ENCODE results near the gene TACO1.

The TACO1 gene

DNA sequence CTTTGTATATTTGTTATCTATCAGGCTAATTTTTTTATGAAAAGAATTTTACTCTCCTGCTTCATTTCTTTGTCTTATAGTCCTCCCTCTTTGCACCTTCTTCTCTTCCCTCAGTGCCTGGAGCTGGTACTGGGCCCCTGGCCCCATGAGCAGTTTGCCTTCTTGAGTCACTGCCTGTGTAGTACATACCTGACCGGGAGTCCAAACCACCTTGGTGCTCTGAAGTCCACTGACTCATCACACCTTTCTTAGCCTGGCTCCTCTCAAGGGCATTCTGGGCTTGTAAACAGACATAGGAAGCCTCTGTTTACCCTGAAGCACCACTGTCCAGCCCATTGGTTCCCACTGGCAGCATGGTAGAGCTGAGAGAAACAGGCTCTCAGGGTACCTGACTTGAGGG lies 11.0 kb upstream of the TACO1 start:
- no peak overlapping the region for H3K4me3 ChIP-seq (ENCODE audit: low read depth, low read length)
- DNase-seq (ENCODE audit: low read depth): no peak
- TF ChIP-seq POLR2A (IDR thresholded peaks at IDR 0.05; ENCODE audit: extremely low read depth, insufficient read length) (no peak), MYC (IDR thresholded peaks at IDR 0.05; ENCODE audit: low read depth, low read length) (no peak)
- TF ChIP-seq, protein P1, sequence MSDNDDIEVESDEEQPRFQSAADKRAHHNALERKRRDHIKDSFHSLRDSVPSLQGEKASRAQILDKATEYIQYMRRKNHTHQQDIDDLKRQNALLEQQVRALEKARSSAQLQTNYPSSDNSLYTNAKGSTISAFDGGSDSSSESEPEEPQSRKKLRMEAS (IDR thresholded peaks at IDR 0.05; ENCODE audit: low read depth, low read length): no peak
- TF ChIP-seq, protein P2, sequence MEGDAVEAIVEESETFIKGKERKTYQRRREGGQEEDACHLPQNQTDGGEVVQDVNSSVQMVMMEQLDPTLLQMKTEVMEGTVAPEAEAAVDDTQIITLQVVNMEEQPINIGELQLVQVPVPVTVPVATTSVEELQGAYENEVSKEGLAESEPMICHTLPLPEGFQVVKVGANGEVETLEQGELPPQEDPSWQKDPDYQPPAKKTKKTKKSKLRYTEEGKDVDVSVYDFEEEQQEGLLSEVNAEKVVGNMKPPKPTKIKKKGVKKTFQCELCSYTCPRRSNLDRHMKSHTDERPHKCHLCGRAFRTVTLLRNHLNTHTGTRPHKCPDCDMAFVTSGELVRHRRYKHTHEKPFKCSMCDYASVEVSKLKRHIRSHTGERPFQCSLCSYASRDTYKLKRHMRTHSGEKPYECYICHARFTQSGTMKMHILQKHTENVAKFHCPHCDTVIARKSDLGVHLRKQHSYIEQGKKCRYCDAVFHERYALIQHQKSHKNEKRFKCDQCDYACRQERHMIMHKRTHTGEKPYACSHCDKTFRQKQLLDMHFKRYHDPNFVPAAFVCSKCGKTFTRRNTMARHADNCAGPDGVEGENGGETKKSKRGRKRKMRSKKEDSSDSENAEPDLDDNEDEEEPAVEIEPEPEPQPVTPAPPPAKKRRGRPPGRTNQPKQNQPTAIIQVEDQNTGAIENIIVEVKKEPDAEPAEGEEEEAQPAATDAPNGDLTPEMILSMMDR (IDR thresholded peaks at IDR 0.05; ENCODE audit: low read depth, low read length): no peak

DNA sequence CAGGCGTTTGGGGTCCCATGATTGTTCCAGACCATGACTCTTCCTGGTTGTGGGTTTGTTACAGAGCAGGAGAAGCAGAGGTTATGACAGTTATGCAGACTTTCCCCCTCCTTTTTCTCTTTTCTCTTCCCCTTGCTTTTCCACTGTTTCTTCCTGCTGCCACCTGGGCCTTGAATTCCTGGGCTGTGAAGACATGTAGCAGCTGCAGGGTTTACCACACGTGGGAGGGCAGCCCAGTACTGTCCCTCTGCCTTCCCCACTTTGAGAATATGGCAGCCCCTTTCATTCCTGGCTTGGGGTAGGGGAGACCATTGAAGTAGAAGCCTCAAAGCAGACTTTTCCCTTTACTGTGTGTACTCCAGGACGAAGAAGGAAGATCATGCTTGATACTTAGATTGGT lies 7.9 kb upstream of the TACO1 start:
- H3K4me3 ChIP-seq (ENCODE audit: low read depth, low read length): no peak overlapping the region
- no peak for DNase-seq (ENCODE audit: low read depth)
- TF ChIP-seq, protein P1 (IDR thresholded peaks at IDR 0.05; ENCODE audit: low read depth, low read length): no peak
- TF ChIP-seq MYC (IDR thresholded peaks at IDR 0.05; ENCODE audit: low read depth, low read length) (no peak), POLR2A (IDR thresholded peaks at IDR 0.05; ENCODE audit: extremely low read depth, insufficient read length) (no peak)
- TF ChIP-seq, protein P2 (IDR thresholded peaks at IDR 0.05; ENCODE audit: low read depth, low read length): no peak

DNA sequence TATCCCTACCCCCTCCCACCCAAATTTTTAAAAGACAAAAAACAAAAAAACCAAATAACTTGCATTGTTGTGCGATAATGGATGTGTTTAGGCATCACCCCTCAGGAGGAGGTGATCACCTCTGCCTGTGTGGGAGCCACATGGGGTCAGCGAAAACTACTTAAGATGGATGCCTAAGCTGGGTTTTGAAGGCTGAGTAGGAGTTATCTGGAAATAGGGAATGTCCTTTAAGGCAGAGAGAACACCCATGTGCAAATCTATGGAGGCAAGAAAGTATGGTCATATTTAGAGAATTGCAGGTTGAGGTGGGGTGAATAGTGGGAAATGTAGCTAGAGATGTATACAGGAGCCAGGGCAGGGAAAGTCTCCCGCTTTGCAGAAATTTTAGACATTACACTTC lies 5.6 kb upstream of the TACO1 start:
- no peak overlapping the region for H3K4me3 ChIP-seq (ENCODE audit: low read depth, low read length)
- TF ChIP-seq, protein P2 (IDR thresholded peaks at IDR 0.05; ENCODE audit: low read depth, low read length): no peak
- DNase-seq (ENCODE audit: low read depth): no peak

DNA sequence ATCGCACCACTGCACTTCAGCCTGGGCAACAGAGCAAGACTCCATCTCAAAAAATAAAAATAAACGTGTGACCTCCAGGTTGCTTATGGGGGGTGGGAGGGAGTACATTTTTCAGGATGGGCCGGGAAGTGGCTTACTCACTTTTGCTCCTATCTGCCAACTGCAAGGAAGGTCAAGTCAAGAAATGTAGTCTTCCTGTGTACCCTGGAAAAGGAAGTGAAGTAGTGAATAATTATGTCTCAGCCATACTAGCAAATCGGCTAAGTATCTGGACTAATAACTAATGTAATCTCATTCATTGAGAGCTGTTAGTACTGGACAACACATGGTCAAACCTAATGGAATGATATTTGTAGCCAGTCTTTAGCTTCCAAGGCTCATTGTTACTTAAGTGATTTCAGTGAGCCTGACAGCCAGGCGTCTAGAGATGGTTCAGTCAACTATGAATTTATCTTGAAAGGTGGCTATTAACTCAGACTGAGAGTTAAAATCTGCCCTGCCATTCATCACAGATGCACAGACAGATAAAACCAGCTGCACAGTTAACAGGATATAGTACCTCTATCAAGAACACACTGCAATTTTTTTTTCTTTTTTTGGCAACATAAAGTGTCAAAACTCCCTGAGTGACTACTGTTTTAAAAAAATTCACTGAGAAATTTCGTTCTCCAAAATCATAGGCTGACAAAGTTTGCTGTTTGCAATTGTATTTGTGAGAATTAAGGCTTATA lies 3.7 kb upstream of the TACO1 start:
- no peak overlapping the region for H3K4me3 ChIP-seq (ENCODE audit: low read depth, low read length)
- no peak for TF ChIP-seq POLR2A (IDR thresholded peaks at IDR 0.05; ENCODE audit: extremely low read depth, insufficient read length)
- no peak for TF ChIP-seq MYC (IDR thresholded peaks at IDR 0.05; ENCODE audit: low read depth, low read length)
- DNase-seq (ENCODE audit: low read depth): no peak

DNA sequence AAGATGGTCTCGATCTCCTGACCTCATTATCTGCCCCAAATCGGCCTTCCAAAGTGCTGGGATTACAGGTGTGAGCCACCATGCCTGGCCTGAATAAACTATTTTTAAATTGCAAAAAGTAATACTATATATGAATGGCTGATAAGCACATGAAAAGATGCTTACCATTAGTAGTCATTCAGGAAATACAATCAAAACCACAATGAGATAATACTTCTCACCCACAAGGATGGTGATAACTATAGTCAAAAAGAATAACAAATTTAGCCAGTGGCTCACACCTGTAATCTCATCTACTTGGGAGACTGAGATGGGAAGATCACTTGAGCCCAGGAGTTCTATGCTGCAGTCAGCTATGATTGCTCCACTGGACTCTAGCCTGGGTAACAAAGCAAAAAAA lies 2.4 kb upstream of the TACO1 start:
- no peak overlapping the region for H3K4me3 ChIP-seq (ENCODE audit: low read depth, low read length)
- no peak for DNase-seq (ENCODE audit: low read depth)
- TF ChIP-seq, protein P2 (IDR thresholded peaks at IDR 0.05; ENCODE audit: low read depth, low read length): no peak
- TF ChIP-seq POLR2A (IDR thresholded peaks at IDR 0.05; ENCODE audit: extremely low read depth, insufficient read length) (no peak), MYC (IDR thresholded peaks at IDR 0.05; ENCODE audit: low read depth, low read length) (no peak)
- TF ChIP-seq, protein P1 (IDR thresholded peaks at IDR 0.05; ENCODE audit: low read depth, low read length): no peak

DNA sequence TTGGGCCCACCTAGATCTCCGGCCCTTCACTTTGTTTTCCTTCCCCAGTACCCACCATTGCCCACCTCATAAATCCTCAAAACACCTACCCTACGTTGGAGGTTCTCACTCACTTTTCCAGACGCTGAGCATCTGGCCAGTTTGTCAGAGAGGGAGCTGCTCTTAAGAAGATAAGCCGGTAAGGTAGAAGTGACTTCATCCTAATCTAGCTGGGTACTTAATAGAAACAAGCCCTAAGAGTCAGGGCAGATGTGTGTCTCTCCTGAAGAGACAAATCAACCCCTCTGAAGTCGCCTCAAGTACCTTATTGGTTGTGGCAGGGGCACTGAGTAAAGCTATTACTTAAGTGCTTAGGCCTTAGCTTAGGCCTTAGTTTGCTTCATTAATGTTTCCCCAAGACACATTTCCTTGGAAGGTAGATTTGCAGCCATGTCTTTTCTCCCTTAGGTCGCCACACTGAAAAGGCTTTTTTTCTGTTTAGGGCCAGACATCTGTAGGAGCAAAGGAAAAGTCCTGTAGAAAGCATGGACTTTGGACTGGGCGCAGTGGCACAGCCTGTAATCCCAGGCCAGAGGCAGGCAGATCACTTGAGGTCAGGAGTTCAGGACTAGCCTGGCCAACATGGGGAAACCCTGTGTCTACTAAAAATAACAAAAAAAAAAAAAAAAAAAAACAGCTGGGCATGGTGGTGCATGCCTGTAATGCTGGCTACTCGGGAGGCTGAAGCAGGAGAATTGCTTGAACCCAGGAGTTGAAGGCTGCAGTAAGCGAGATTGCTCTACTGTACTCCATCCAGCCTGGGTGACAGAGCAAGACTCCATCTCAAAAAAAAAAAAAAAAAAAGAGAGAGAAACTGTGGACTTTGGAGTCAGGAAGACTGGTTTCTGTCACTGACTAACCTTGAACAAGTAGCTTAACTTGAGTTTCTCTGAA lies 1.0 kb downstream of the TACO1 start:
- DNase-seq (ENCODE audit: low read depth): peak; percentile 23
- no peak for TF ChIP-seq POLR2A (IDR thresholded peaks at IDR 0.05; ENCODE audit: extremely low read depth, insufficient read length)
- TF ChIP-seq, protein P2 (IDR thresholded peaks at IDR 0.05; ENCODE audit: low read depth, low read length): no peak
- TF ChIP-seq, protein P1 (IDR thresholded peaks at IDR 0.05; ENCODE audit: low read depth, low read length): no peak
- TF ChIP-seq MYC (IDR thresholded peaks at IDR 0.05; ENCODE audit: low read depth, low read length): no peak
- H3K4me3 ChIP-seq (ENCODE audit: low read depth, low read length): peak overlapping the region; percentile 91
